Body of pancreas (tissue), 4 donors: ENCODE data around the gene LMO7. TPM values are rescaled to one million over a fixed set of nuclear protein-coding genes. Genes with fewer than 3 reads are reported as not detected.

Source experiments
- ATAC-seq: fragments of 150-250 bp; one replicate; pipeline ENCODE4 v1.9.1; 2016
- DNase-seq, 4 donors: peaks; one replicate each; pipeline ENCODE4 v3.0.0-alpha.2; 2019
- H3K27ac ChIP-seq, 4 donors: fragments of 200-600 bp; sonication (generic); 1 replicate in 3 of 4; 2 replicates in 1 of 4; pipeline versions ENCODE4 v1.5.1 to v1.6.1; 2016 to 2019; ENCODE audit warnings: mild to moderate bottlenecking in 1 of 4, mixed read lengths in 1 of 4, moderate library complexity in 1 of 4
- H3K27me3 ChIP-seq, 2 donors: fragments of 200-600 bp; sonication (generic); one replicate each; pipeline ENCODE4 v1.6.0; 2016; ENCODE audit warnings: mild to moderate bottlenecking in 1 of 2
- H3K36me3 ChIP-seq, 2 donors: fragments of 200-600 bp; sonication (generic); replicated peaks in 1 of 2; 2 replicates each; pipeline ENCODE4 v1.5.1; 2016; ENCODE audit warnings: low read depth in 2 of 2; ENCODE audit not compliant: insufficient read depth in 1 of 2
- H3K4me1 ChIP-seq: fragments of 200-600 bp; sonication (generic); one replicate; pipeline ENCODE4 v1.6.0; 2016
- H3K4me3 ChIP-seq, 2 donors: fragments of 200-600 bp; sonication (generic); 1 replicate in 1 of 2; 2 replicates in 1 of 2; pipeline ENCODE4 v1.5.1; 2016 to 2019
- H3K9me3 ChIP-seq, 3 donors: fragments of 200-600 bp; sonication (generic); 1 replicate in 2 of 3; 2 replicates in 1 of 3; pipeline ENCODE4 v1.5.1; 2016
- CTCF ChIP-seq, 7 experiments: fragments of 450-650 bp in 4 of 7; fragments of 200-600 bp in 3 of 7; sonication (generic) in 3 of 7; IDR thresholded peaks; one replicate each; pipeline ENCODE4 v1.5.1; 2016 to 2019; ENCODE audit warnings: antibody characterized with exemption in 7 of 7
- POLR2A ChIP-seq, 3 donors: fragments of 450-650 bp; IDR thresholded peaks; one replicate each; pipeline ENCODE4 v1.6.1; 2016; ENCODE audit warnings: antibody characterized with exemption in 3 of 3, mild to moderate bottlenecking in 2 of 3
- WGBS, 2 donors: methylation state at CpG; one replicate each; pipeline ENCODE4 v1.1.5; 2017; 5-methylcytosine and 5-hydroxymethylcytosine counted together
- intact Hi-C: fragments of 100-400 bp; cut with DNase I; formaldehyde crosslinking; loops from one replicate; pipeline ENCODE4 v1.15.1; 2023
- total RNA-seq, 2 donors: library from RNA; depleted of rRNA; stranded (reverse); fragments of >200 nt; gene quantifications; one replicate each; pipeline ENCODE4 v1.1.0, GENCODE V29; 2016

Gene LMO7
- total RNA-seq, 2 donors from 2014 or later = 50.6 to 56.0 TPM

GRCh38 chr13:75620020-75620419 lies 16.1 kb upstream of the LMO7 start:
- no peak for TF ChIP-seq POLR2A (IDR thresholded peaks at IDR 0.05)
- no peak for TF ChIP-seq CTCF (IDR thresholded peaks at IDR 0.05)
- intact Hi-C loops = no loop called here
- Histone ChIP-seq H3K4me3 (no peak overlapping the region), H3K9me3 (no peaks in the 10 kb centered on the region), H3K27ac (no peak overlapping the region), H3K36me3 (no peaks in the 10 kb centered on the region), H3K27me3 (no peaks in the 10 kb centered on the region), H3K4me1 (no peaks in the 10 kb centered on the region)
- no peak for ATAC-seq
- DNase-seq = no peak
- WGBS, 2 donors = 59 to 71% methylated on average over 1 of the region's 1 CpG

- Histone ChIP-seq H3K4me3 (no peak overlapping the region), H3K27me3 (no peaks in the 10 kb centered on the region), H3K36me3 (no peaks in the 10 kb centered on the region), H3K4me1 (no peaks in the 10 kb centered on the region), H3K9me3 (no peaks in the 10 kb centered on the region), H3K27ac (no peak overlapping the region)
- 72 to 75% methylated on average over 2 of the region's 2 CpGs for WGBS, 2 donors
- TF ChIP-seq POLR2A (IDR thresholded peaks at IDR 0.05) (no peak), CTCF (IDR thresholded peaks at IDR 0.05) (no peak)
- ATAC-seq (no peak), DNase-seq (no peak)
- intact Hi-C loops = no loop called here
Observed at GRCh38 chr13:75621147-75621546, 15.0 kb upstream of the LMO7 start.

- ATAC-seq = no peak
- no peaks in the 10 kb centered on the region for H3K27me3 ChIP-seq
- no peaks in the 10 kb centered on the region for H3K9me3 ChIP-seq
- intact Hi-C loops = no loop called here
- H3K4me1 ChIP-seq = no peaks in the 10 kb centered on the region
- no peak for TF ChIP-seq POLR2A (IDR thresholded peaks at IDR 0.05)
- WGBS, 2 donors = 78 to 83% methylated on average over 4 of the region's 4 CpGs
- DNase-seq = no peak
- no peak overlapping the region for H3K27ac ChIP-seq
- no peaks in the 10 kb centered on the region for H3K36me3 ChIP-seq
- H3K4me3 ChIP-seq = no peak overlapping the region
Observed at GRCh38 chr13:75628801-75629200, 7.3 kb upstream of the LMO7 start.

GRCh38 chr13:75633285-75633684 lies 2.8 kb upstream of the LMO7 start:
- no peak overlapping the region for H3K27ac ChIP-seq

GRCh38 chr13:75635101-75635827 lies 866 bp upstream of the LMO7 start:
- peaks cover 0 to 3% of the 10 kb centered on the region in 2 donors for H3K27me3 ChIP-seq
- H3K36me3 ChIP-seq = no peaks in the 10 kb centered on the region
- H3K9me3 ChIP-seq = no peaks in the 10 kb centered on the region
- TF ChIP-seq POLR2A (IDR thresholded peaks at IDR 0.05) (peak in 1 of 3 donors; percentile 8), CTCF (IDR thresholded peaks at IDR 0.05) (no peak)
- 16 to 30% methylated on average over 20 to 49 of the region's 49 CpGs for WGBS, 2 donors
- peak overlapping the region; percentile 48 to 56 for H3K4me3 ChIP-seq
- H3K27ac ChIP-seq = peak overlapping the region; percentile 78 to 87 (median 86)
- ATAC-seq (peak; percentile 23), DNase-seq (peak in 1 of 4 donors; percentile 23)
- intact Hi-C loops = no loop called here
- peaks cover 18% of the 10 kb centered on the region for H3K4me1 ChIP-seq

More at GRCh38 chr13:75633285-75633684, 2.8 kb upstream of the LMO7 start:
- no peaks in the 10 kb centered on the region for H3K36me3 ChIP-seq
- H3K27me3 ChIP-seq = peaks cover 0 to 3% of the 10 kb centered on the region in 2 donors
- peaks cover 13% of the 10 kb centered on the region for H3K4me1 ChIP-seq
- ATAC-seq (no peak), DNase-seq (no peak)
- TF ChIP-seq CTCF (IDR thresholded peaks at IDR 0.05) (no peak), POLR2A (IDR thresholded peaks at IDR 0.05) (no peak)
- 25 to 36% methylated on average over 2 of the region's 2 CpGs for WGBS, 2 donors
- intact Hi-C loops = no loop called here
- no peak overlapping the region for H3K4me3 ChIP-seq
- H3K9me3 ChIP-seq = no peaks in the 10 kb centered on the region
